RWPE2 (cell line): ENCODE results near the gene DIO1.
"Not testable (repeated sequence)": the region's sequence is repeated elsewhere in the genome, so short reads cannot be mapped to it uniquely, and the experiment has no call there.

Experiments
- ATAC-seq: fragments of 200-7000 bp; cut with Tn5 transposase; 3 replicates; pipeline ENCODE4 v1.9.1; 2021; ENCODE audit warnings: low read depth
- DNase-seq: peaks from one replicate; pipeline ENCODE4 v3.0.0-alpha.2; 2020; ENCODE audit warnings: low spot score
- H3K27ac ChIP-seq: fragments of 450-650 bp; 2 replicates; pipeline ENCODE4 v1.5.1; 2017; ENCODE audit warnings: mild to moderate bottlenecking; ENCODE audit not compliant: poor library complexity, severe bottlenecking
- H3K27me3 ChIP-seq: fragments of 250-450 bp; sonication (Bioruptor Pico); 2 replicates; pipeline ENCODE4 v1.5.1; 2021; ENCODE audit warnings: mild to moderate bottlenecking, moderate library complexity; ENCODE audit not compliant: insufficient read depth, poor library complexity, severe bottlenecking
- H3K36me3 ChIP-seq: fragments of 250-450 bp; sonication (Bioruptor Pico); 2 replicates; pipeline ENCODE4 v1.5.1; 2020; ENCODE audit warnings: low read depth, mild to moderate bottlenecking, moderate library complexity
- H3K4me1 ChIP-seq: fragments of 250-450 bp; sonication (Bioruptor Pico); 2 replicates; pipeline ENCODE4 v1.5.1; 2021; ENCODE audit warnings: mild to moderate bottlenecking, moderate library complexity; ENCODE audit not compliant: insufficient read depth, poor library complexity, severe bottlenecking
- H3K4me3 ChIP-seq: fragments of 250-450 bp; sonication (Bioruptor Pico); 2 replicates; pipeline ENCODE4 v1.5.1; 2021; ENCODE audit warnings: mild to moderate bottlenecking, moderate library complexity; ENCODE audit not compliant: severe bottlenecking
- H3K9me3 ChIP-seq: fragments of 250-450 bp; sonication (Bioruptor Pico); 2 replicates; pipeline ENCODE4 v1.5.1; 2021; ENCODE audit warnings: mild to moderate bottlenecking, moderate library complexity; ENCODE audit not compliant: severe bottlenecking
- TF ChIP-seq, protein P1 (sequence below): fragments of 450-650 bp; IDR thresholded peaks from one replicate; pipeline ENCODE4 v1.5.1; 2017; ENCODE audit warnings: mild to moderate bottlenecking, moderate library complexity; ENCODE audit not compliant: poor library complexity, severe bottlenecking

DIO1 gene

DNA sequence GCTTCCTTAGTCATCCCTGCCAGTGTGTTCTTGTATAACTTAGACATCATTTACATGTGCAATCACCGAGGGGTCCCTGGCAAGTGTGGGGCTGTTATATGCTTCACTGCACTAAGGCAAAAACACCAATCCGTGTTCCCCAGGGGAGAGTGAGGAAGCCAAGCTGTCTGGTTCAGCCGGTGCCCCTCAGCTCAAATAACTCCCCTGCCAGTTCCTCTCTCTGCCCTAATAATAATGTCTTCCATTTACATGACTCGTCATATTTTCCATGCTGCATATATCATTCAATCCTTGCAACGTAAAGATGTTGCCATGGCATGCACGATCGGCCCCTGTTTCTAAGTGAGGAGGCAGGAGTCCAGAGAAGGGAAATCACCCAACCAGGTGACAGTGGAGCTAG is 31.5 kb upstream of the DIO1 start:
- no peak for DNase-seq
- ATAC-seq: no peak
- peaks cover 21% of the 10 kb centered on the region for H3K36me3 ChIP-seq
- no peaks in the 10 kb centered on the region for H3K9me3 ChIP-seq
- no peaks in the 10 kb centered on the region for H3K27me3 ChIP-seq
- no peak overlapping the region for H3K27ac ChIP-seq
- TF ChIP-seq, protein P1, sequence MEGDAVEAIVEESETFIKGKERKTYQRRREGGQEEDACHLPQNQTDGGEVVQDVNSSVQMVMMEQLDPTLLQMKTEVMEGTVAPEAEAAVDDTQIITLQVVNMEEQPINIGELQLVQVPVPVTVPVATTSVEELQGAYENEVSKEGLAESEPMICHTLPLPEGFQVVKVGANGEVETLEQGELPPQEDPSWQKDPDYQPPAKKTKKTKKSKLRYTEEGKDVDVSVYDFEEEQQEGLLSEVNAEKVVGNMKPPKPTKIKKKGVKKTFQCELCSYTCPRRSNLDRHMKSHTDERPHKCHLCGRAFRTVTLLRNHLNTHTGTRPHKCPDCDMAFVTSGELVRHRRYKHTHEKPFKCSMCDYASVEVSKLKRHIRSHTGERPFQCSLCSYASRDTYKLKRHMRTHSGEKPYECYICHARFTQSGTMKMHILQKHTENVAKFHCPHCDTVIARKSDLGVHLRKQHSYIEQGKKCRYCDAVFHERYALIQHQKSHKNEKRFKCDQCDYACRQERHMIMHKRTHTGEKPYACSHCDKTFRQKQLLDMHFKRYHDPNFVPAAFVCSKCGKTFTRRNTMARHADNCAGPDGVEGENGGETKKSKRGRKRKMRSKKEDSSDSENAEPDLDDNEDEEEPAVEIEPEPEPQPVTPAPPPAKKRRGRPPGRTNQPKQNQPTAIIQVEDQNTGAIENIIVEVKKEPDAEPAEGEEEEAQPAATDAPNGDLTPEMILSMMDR: no peak
- no peaks in the 10 kb centered on the region for H3K4me1 ChIP-seq
- H3K4me3 ChIP-seq: no peak overlapping the region

DNA sequence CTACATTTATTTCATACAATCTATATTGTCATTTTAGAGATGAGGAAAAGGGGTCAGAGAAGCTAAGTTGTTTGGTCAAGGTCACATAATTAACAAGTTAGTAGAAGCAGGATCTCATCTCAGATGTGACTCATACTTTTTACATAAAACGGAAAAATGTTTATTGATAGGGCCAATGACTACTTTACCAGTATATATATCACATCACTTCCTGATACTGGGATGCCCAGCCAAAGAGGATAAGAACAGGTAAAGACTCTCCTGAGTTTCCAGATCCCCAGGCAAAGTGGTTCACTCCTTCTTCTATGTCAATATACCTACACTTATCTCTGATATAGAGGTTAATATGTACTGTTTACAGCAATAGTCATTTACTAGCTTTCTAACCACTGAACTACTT is 25.4 kb upstream of the DIO1 start:
- Histone ChIP-seq H3K4me3 (no peak overlapping the region), H3K4me1 (no peaks in the 10 kb centered on the region), H3K36me3 (peaks cover 31% of the 10 kb centered on the region), H3K9me3 (no peaks in the 10 kb centered on the region), H3K27ac (no peak overlapping the region), H3K27me3 (no peaks in the 10 kb centered on the region)
- TF ChIP-seq, protein P1: no peak
- DNase-seq: no peak
- no peak for ATAC-seq

DNA sequence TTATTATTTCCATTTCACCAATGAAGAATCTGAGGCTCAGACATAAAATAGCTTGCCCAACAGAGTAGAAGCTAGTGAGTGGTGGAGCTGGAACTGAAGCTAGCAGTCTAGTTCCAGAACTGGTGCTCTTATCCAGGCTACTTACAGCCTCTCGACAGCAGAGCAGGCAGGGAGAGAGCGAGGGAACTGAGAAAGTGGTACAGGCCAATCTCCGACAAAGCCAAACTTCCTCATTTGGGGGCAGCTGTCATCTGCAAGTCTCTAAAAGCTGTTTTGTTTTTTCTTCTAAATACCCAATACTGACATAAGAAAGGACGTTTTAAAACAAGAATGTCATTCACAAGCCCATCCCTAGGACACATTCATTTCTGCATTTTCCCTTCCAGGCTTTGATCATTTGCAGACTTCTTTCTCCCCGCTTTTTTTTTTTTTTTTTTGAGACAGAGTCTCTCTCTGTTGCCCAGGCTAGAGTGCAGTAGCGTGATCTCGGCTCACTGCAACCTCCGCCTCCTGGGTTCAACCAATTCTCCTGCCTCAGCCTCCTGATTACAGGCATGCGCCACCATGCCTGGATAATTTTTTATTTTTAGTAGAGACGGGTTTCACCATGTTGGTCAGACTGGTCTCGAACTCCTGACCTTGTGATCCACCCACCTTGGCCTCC is 24.4 kb upstream of the DIO1 start:
- no peaks in the 10 kb centered on the region for H3K27me3 ChIP-seq
- DNase-seq (no peak), ATAC-seq (no peak)
- no peaks in the 10 kb centered on the region for H3K4me1 ChIP-seq
- H3K36me3 ChIP-seq: peaks cover 31% of the 10 kb centered on the region
- TF ChIP-seq, protein P1: no peak
- H3K27ac ChIP-seq: no peak overlapping the region
- H3K4me3 ChIP-seq: no peak overlapping the region
- no peaks in the 10 kb centered on the region for H3K9me3 ChIP-seq

DNA sequence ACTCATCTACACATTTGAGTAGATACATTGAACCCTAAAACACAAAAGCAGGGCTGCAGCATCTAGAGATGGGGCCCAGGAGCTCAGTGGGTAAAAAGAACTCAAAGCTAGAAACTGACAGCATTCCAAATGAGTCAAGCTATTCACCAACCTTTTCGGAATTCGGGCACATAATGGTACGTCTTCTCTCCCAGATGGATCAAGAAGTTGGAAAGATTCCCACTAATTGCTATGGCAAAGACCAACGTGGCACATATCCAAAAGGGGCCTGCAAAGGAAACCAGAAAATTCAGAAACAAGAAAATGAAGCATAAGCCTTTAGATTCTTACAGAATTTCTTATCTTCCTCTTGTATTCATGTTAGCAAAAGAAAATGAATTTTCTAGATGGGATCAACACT is 22.8 kb upstream of the DIO1 start:
- no peaks in the 10 kb centered on the region for H3K9me3 ChIP-seq
- no peak overlapping the region for H3K4me3 ChIP-seq
- H3K27me3 ChIP-seq: no peaks in the 10 kb centered on the region
- H3K4me1 ChIP-seq: no peaks in the 10 kb centered on the region
- H3K27ac ChIP-seq: no peak overlapping the region
- no peak for ATAC-seq
- peaks cover 27% of the 10 kb centered on the region for H3K36me3 ChIP-seq
- TF ChIP-seq, protein P1: no peak
- DNase-seq: no peak

DNA sequence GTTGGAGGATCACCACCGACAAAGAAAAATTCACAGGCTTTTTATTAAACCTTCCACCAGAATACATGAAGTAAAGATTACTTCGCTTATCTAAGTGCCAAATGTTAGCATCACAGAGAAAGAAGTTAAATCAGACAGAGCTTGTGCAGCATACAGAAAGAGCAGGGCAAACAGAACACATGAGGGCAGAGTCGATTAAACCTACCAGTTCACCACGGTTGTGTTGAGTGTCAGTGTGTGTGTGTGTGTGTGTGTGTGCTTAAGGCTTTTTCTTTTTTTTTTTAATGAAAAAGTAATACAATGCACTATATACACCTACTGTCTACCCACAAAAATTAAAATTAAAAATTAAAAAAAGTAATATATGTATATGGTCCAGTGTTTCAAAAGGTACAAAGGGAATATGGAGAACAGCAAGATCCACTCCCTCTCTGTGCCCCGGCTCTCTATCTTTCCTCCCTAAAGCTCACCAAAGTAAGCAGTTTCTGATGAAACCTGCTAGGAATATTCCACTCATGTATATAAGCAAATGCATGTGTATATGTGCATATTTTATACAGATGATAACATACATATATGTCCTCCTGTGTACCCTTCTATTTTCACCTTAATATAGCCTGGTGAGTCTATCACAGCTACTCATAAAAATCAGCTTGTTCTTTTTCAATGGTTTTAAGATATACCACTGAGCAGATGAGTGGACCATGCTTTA is 22.1 kb upstream of the DIO1 start:
- H3K27me3 ChIP-seq: no peaks in the 10 kb centered on the region
- no peak for DNase-seq
- no peaks in the 10 kb centered on the region for H3K9me3 ChIP-seq
- TF ChIP-seq, protein P1: no peak
- no peak for ATAC-seq
- no peak overlapping the region for H3K4me3 ChIP-seq
- H3K4me1 ChIP-seq: no peaks in the 10 kb centered on the region
- peaks cover 31% of the 10 kb centered on the region for H3K36me3 ChIP-seq
- no peak overlapping the region for H3K27ac ChIP-seq

DNA sequence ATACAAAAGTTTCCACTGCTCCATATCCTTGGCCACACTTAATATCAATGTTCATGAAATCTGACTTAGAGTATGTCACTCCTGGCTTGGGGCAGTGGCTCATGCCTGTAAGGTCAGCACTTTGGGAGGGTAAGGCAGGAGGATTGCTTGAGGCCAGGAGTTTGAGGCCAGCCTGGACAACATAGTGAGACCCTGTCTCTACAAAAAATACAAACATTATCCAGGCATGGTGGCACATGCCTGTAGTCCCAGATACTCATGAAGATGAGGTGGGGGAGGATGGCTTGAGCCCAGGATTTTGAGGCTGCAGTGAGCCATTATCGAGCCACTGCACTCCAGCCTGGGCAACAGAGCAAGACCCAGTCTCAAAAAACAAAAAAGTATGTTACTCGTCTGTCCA is 18.8 kb upstream of the DIO1 start:
- H3K4me1 ChIP-seq, DNase-seq, H3K4me3 ChIP-seq, ATAC-seq, H3K27ac ChIP-seq, H3K27me3 ChIP-seq, H3K9me3 ChIP-seq: not testable (repeated sequence)
- H3K36me3 ChIP-seq: peaks cover 36% of the 10 kb centered on the region
